Measurements from ENCODE around the gene MKI67.
A peak's percentile ranks its signal among the peaks of the same experiment; 100 is the strongest.
"Not testable (repeated sequence)": the region's sequence is repeated elsewhere in the genome, so short reads cannot be mapped to it uniquely, and the experiment has no call there.

Gene MKI67, protein sequence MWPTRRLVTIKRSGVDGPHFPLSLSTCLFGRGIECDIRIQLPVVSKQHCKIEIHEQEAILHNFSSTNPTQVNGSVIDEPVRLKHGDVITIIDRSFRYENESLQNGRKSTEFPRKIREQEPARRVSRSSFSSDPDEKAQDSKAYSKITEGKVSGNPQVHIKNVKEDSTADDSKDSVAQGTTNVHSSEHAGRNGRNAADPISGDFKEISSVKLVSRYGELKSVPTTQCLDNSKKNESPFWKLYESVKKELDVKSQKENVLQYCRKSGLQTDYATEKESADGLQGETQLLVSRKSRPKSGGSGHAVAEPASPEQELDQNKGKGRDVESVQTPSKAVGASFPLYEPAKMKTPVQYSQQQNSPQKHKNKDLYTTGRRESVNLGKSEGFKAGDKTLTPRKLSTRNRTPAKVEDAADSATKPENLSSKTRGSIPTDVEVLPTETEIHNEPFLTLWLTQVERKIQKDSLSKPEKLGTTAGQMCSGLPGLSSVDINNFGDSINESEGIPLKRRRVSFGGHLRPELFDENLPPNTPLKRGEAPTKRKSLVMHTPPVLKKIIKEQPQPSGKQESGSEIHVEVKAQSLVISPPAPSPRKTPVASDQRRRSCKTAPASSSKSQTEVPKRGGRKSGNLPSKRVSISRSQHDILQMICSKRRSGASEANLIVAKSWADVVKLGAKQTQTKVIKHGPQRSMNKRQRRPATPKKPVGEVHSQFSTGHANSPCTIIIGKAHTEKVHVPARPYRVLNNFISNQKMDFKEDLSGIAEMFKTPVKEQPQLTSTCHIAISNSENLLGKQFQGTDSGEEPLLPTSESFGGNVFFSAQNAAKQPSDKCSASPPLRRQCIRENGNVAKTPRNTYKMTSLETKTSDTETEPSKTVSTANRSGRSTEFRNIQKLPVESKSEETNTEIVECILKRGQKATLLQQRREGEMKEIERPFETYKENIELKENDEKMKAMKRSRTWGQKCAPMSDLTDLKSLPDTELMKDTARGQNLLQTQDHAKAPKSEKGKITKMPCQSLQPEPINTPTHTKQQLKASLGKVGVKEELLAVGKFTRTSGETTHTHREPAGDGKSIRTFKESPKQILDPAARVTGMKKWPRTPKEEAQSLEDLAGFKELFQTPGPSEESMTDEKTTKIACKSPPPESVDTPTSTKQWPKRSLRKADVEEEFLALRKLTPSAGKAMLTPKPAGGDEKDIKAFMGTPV (N-terminal part only)

DNA sequence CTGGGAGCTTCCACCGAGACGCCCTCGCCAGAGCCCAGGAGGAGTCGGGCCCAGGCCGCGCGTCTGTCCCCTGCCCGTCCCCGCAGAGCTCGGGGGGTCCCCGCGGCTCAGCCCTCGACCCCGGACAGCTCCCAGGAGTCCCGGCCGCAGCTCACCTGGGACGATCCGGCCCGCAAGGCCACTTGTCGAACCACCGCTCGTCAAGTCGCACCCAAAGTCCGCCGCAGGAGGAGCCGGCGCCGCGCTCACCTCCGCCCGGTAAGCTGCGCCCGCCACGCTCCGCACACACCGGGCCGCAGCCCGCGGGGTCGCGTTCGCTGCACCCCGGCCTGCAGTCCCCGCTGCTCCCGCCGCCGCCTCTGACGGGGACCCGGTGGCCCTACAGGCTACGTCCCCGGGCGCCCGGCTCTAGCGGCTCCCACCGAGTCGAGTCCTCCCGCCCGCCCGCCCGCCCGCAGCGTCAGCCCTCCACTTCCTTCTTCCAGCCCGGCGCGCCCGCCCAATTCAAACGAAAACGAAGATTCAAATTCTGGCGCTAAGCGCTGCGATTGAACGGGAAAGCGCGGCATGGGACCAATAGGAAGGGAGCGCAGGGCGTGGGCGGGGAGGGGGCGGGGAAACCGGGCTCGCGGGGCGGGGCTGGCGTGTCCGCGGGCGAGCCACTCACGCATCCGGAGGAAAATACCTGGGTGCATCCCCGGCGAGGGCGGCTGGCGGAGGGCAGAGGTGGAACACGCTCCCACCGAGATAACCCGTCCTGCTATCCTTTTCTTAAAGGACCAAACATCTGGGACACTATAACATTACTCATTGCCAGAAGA is at the start of gene MKI67:
Gene MKI67 (minus strand): TSS at position 480 of the 821 bp plus-strand sequence. CDS start 756 bp downstream, outside the sequence.
- DNase-seq (ENCODE audit: low read depth in 2 of 2): peak; percentile 80

DNA sequence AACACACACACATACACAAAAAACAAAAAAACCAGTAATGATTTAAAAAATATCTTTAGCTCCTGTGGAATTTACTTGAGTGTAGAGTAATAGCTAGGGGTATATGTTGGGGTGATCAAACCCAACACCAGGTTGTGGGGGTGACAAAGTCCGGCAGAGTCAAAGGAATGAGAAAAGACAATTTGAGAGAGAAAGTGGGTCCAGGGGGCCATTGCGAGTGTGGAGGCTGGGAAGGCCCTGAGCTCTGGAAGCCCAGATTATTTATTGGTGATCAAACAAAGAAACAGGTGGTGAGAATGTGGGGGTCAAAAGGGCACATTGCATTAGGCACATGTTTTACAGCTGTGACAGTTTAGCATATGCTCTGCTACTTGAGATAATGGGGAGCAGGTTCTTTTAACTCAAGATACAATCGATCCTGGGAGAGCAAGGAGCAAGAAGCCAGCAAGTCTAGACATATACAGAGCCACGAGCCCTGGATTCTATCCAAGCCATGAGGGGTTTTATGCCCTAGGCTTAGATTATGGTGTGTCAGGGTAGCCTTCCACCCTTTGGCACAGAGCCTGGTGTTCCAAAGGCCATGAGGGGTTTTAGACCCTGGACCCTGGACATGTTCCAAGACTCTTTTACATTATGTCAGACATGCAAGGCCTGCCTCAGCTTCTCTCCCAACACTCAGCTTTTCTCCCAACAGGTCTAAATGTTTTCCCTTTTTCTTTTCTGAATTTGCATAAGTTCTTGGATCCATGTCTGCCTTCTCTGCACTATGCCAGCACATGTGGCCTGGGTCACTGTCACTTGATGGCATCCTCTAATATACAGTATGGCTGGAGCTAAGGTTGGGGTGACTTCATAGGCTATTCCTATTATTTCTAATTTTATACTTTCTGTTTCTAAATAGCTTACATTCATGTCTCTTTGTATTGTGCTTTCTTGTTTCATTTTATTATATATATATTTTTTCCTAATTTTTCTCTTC is 48.6 kb upstream of the MKI67 start:
- DNase-seq (ENCODE audit: low read depth in 2 of 2): no peak

DNA sequence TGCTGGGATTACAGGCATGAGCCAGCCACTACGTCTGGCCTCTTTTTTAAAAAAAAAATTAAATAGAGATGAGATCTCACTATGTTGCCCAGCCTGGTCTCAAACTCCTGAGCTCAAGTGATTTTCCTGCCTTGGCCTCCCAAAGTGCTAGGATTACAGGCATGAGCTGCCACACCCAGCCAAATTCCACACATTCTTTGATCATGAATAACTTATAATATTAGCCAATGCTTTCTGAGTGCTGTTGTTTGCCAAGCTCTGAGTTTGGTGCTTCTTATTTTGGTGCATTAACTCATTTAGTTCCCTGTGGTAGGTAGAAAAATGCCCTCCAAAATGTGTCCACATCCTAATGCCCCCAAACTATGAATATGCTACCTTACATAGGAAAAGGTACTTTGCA is 47.2 kb upstream of the MKI67 start:
- DNase-seq (ENCODE audit: low read depth in 2 of 2): no peak

- DNase-seq (ENCODE audit: low read depth in 2 of 2): no peak
These were observed 46.5 kb upstream of the MKI67 start for GRCh38 chr10:128172756-128173155.

- no peak for DNase-seq (ENCODE audit: low read depth in 2 of 2)
These were observed 43.7 kb upstream of the MKI67 start for GRCh38 chr10:128169811-128170379.

- no peak for DNase-seq (ENCODE audit: low read depth in 2 of 2)
These were observed 41.8 kb upstream of the MKI67 start for GRCh38 chr10:128167926-128168520.

DNA sequence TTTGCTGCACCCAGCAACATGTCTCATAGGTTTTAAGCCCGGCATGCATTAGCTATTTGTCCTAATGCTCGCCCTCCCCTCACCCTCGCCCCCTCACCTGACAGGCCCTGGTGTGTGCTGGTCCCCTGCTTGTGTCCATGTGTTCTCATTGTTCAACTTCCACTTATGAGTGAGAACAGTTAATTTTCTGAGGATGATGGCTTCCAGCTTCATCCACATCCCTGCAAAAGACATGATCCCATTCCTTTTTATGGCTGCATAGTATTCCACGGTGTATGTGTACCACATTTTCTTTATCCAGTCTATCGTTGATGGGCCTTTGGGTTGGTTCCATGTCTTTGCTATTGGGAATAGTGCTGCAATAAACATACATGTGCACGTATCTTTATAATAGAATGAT is 40.9 kb upstream of the MKI67 start:
- DNase-seq (ENCODE audit: low read depth in 2 of 2): not testable (repeated sequence)

DNA sequence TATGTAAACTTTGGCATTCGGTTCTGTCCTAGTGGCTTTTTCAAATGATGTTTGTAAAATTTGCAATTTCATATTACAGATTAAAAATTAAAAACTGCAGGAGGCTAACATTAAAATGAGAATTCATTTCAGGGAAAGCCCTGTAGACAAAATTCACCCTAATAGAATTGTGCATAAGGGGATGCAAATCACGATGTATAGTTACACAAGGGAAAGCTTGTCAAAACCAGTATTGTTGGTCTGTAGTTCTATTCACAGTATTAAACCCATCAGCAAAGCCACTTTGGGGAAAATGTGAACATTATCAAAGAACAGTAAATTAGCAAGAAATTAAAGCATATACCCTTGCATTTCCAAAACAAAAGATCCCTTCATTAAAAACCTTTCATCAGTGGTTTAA is 39.9 kb upstream of the MKI67 start:
- no peak for DNase-seq (ENCODE audit: low read depth in 2 of 2)

- DNase-seq (ENCODE audit: low read depth in 2 of 2): no peak
These were observed 39.3 kb upstream of the MKI67 start for GRCh38 chr10:128165536-128165935.

DNA sequence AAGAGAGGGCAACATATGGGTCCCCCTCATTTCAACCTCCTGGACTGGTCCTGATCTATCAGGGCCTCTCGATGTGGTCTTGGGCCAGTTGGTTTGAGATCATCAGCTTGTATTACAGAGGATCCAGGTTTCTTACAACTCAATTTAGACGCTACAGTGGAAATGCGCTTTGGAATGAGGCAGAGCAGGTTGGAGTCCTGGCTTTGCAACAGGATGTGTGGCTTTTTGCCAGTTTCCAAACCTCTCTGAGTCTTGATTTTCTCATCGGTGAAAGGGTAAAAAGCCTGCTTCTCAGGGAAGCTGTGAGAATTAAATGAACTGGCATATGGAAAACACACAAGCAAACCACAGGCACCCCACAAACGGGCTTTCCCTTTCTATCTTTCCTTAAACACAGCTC is 37.5 kb upstream of the MKI67 start:
- DNase-seq (ENCODE audit: low read depth in 2 of 2): no peak

- no peak for DNase-seq (ENCODE audit: low read depth in 2 of 2)
These were observed 34.8 kb upstream of the MKI67 start for GRCh38 chr10:128161031-128161430.

- no peak for DNase-seq (ENCODE audit: low read depth in 2 of 2)
These were observed 34.1 kb upstream of the MKI67 start for GRCh38 chr10:128160297-128160711.

GRCh38 chr10:128158021-128158795 is 32.0 kb upstream of the MKI67 start:
- DNase-seq (ENCODE audit: low read depth in 2 of 2): no peak

- no peak for DNase-seq (ENCODE audit: low read depth in 2 of 2)
These were observed 31.0 kb upstream of the MKI67 start for GRCh38 chr10:128156999-128157755.

GRCh38 chr10:128152741-128153580 is 26.7 kb upstream of the MKI67 start:
- no peak for DNase-seq (ENCODE audit: low read depth in 2 of 2)

- DNase-seq (ENCODE audit: low read depth in 2 of 2): no peak
These were observed 24.8 kb upstream of the MKI67 start for GRCh38 chr10:128151031-128151430.

DNA sequence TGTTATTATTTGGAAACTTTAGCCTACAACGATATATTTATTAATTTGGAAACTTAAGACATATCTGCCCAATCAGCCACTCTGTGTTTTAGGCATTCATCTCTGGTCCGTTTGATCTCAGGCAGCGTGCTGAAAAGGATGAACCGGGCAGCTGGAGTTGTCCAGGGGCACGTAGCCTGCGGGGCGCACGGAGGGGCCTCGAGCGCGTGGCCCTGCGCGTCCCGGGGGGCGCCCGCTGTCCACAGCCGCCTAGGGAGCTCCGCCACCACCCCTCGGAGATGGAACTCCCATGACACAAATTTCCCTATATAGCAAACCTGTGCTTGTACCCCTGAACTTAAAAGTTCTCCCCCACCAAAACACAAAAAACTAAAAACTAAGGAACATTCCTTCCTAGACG is 24.3 kb upstream of the MKI67 start:
- DNase-seq (ENCODE audit: low read depth in 2 of 2): no peak
